GM12892 (cell line): ENCODE measurements around the gene IRX2.

Experiments
- POLR2A ChIP-seq: IDR thresholded peaks from 2 replicates; pipeline ENCODE4 v1.6.1; 2011; ENCODE audit warnings: low read depth, low read length, control low read depth
- POLR2AphosphoS5 ChIP-seq: IDR thresholded peaks from 2 replicates; pipeline ENCODE4 v1.6.1; 2011; ENCODE audit warnings: low read depth, low read length, control low read depth
- TAF1 ChIP-seq: IDR thresholded peaks from 2 replicates; pipeline ENCODE4 v1.6.1; 2011; ENCODE audit warnings: low read depth, mild to moderate bottlenecking, control low read depth, low read length, borderline replicate concordance

GRCh38 chr5:2740051-2740875 is 11.2 kb downstream of the IRX2 start:
- TF ChIP-seq POLR2AphosphoS5 (no peak), POLR2A (no peak), TAF1 (no peak)
